SHP77 treated with DMSO at 0.1 percent for 48 hours (cell line): ENCODE measurements around the gene PALLD.

ENCODE experiments used
- DNase-seq: peaks from one replicate; lab custom pipeline; 2025; lab: John Stamatoyannopoulos, UW

PALLD gene

GRCh38 chr4:168647646-168648375 lies 151.0 kb downstream of the PALLD start:
- DNase-seq = no peak

- no peak for DNase-seq
Measured at GRCh38 chr4:168648494-168648893, 151.6 kb downstream of the PALLD start.

GRCh38 chr4:168648929-168649328 lies 152.1 kb downstream of the PALLD start:
- DNase-seq = no peak

- DNase-seq = no peak
Measured at GRCh38 chr4:168651374-168651773, 154.5 kb downstream of the PALLD start.

GRCh38 chr4:168651864-168652263 lies 155.0 kb downstream of the PALLD start:
- no peak for DNase-seq

GRCh38 chr4:168652755-168653154 lies 155.9 kb downstream of the PALLD start:
- DNase-seq = no peak

GRCh38 chr4:168654104-168654847 lies 157.4 kb downstream of the PALLD start:
- DNase-seq = no peak

GRCh38 chr4:168654848-168655174 lies 158.0 kb downstream of the PALLD start:
- DNase-seq = no peak

- DNase-seq = no peak
Measured at GRCh38 chr4:168655182-168655581, 158.3 kb downstream of the PALLD start.

GRCh38 chr4:168656055-168656660 lies 159.3 kb downstream of the PALLD start:
- DNase-seq = no peak

- DNase-seq = no peak
Measured at GRCh38 chr4:168656946-168657473, 160.2 kb downstream of the PALLD start.

- DNase-seq = no peak
Measured at GRCh38 chr4:168658751-168659150, 161.9 kb downstream of the PALLD start.

GRCh38 chr4:168659741-168660465 lies 163.1 kb downstream of the PALLD start:
- DNase-seq = no peak

GRCh38 chr4:168662297-168662984 lies 165.6 kb downstream of the PALLD start:
- no peak for DNase-seq

- no peak for DNase-seq
Measured at GRCh38 chr4:168664242-168664891, 167.5 kb downstream of the PALLD start.

- DNase-seq = no peak
Measured at GRCh38 chr4:168666531-168666930, 169.7 kb downstream of the PALLD start.

- DNase-seq = no peak
Measured at GRCh38 chr4:168667376-168667775, 170.5 kb downstream of the PALLD start.

- no peak for DNase-seq
Measured at GRCh38 chr4:168667921-168668320, 171.1 kb downstream of the PALLD start.

- DNase-seq = no peak
Measured at GRCh38 chr4:168673476-168673875, 176.6 kb downstream of the PALLD start.

- DNase-seq = no peak
Measured at GRCh38 chr4:168674077-168674747, 177.4 kb downstream of the PALLD start.

- no peak for DNase-seq
Measured at GRCh38 chr4:168674866-168675265, 178.0 kb downstream of the PALLD start.
